Heart right ventricle (tissue), 16 donors: ENCODE measurements around the gene MEI1. TPM values are rescaled to one million over a fixed set of nuclear protein-coding genes. Genes with fewer than 3 reads are reported as not detected.
A peak's percentile ranks its signal among the peaks of the same experiment; 100 is the strongest.

Experiments used
- ATAC-seq, 8 donors: fragments of 200-7000 bp; cut with Tn5 transposase; one replicate each; pipeline ENCODE4 v1.9.1; 2020; ENCODE audit warnings: mild to moderate bottlenecking in 8 of 8, moderate library complexity in 8 of 8, moderate number of reproducible peaks in 1 of 8
- DNase-seq, 2 donors: peaks; one replicate each; pipeline ENCODE4 v3.0.0-alpha.2; 2020
- H3K27ac ChIP-seq, 10 donors: fragments of 200-600 bp; sonication (generic) in 2 of 10; one replicate each; pipeline versions ENCODE4 v1.5.0 to v1.8.0; 2020 to 2022; ENCODE audit warnings: mild to moderate bottlenecking in 3 of 10
- H3K27me3 ChIP-seq, 7 donors: fragments of 200-600 bp; one replicate each; pipeline ENCODE4 v1.8.0; 2021 to 2022; ENCODE audit warnings: mild to moderate bottlenecking in 2 of 7
- H3K36me3 ChIP-seq, 9 donors: fragments of 200-600 bp; sonication (generic) in 1 of 9; one replicate each; pipeline versions ENCODE4 v1.5.0 to v1.8.0; 2020 to 2022; ENCODE audit warnings: mild to moderate bottlenecking in 2 of 9
- H3K4me1 ChIP-seq, 9 donors: fragments of 200-600 bp; sonication (generic) in 1 of 9; one replicate each; pipeline versions ENCODE4 v1.5.0 to v1.8.0; 2020 to 2022; ENCODE audit warnings: mild to moderate bottlenecking in 4 of 9
- H3K4me3 ChIP-seq, 10 donors: fragments of 200-600 bp; sonication (generic) in 2 of 10; one replicate each; pipeline versions ENCODE4 v1.5.0 to v1.8.0; 2020 to 2022; ENCODE audit warnings: mild to moderate bottlenecking in 7 of 10, moderate library complexity in 2 of 10
- H3K9me3 ChIP-seq, 11 donors: fragments of 200-600 bp in 10 of 11; sonication (generic) in 2 of 11; one replicate each; pipeline versions ENCODE4 v1.5.0 to v1.8.0; 2013 to 2022; ENCODE audit warnings: mild to moderate bottlenecking in 2 of 11, control low read depth in 1 of 11, moderate library complexity in 1 of 11
- CTCF ChIP-seq, 9 donors: fragments of 200-600 bp; sonication (generic) in 2 of 9; IDR thresholded peaks; one replicate each; pipeline versions ENCODE4 v1.5.0 to v1.8.0; 2021 to 2022; ENCODE audit warnings: antibody characterized with exemption in 9 of 9, mild to moderate bottlenecking in 5 of 9, moderate library complexity in 1 of 9
- WGBS, 2 donors: extraction: QIAGEN DNeasy Blood & Tissue Kit; methylation state at CpG; one replicate each; pipeline ENCODE4 v1.1.7; 2013; ENCODE audit warnings: inconsistent platforms in 1 of 2; 5-methylcytosine and 5-hydroxymethylcytosine counted together
- intact Hi-C, 10 donors: fragments of 100-400 bp; cut with DNase I; formaldehyde crosslinking; loops; one replicate each; pipeline versions ENCODE4 v1.11.1 to v1.14.2; 2022
- polyA plus RNA-seq, 2 donors: library from polyadenylated mRNA; stranded (reverse); fragments of 200-250 nt; gene quantifications; one replicate each; pipeline ENCODE4 v1.2.3, GENCODE V29; 2013
- total RNA-seq, 10 donors: library from RNA; stranded (reverse); fragmentation: NEBNext Ultra II Directional in 3 of 10; extraction: Animal tissue kit (Norgen Biotek cat#: 25700) in 3 of 10; gene quantifications; one replicate each; pipeline versions ENCODE4 v1.2.1 to v1.2.4, GENCODE V29; 2021 to 2023
- donor health status: Arrhythmogenic right ventricular cardiomyopathy.
- donor health status: ischemic (EF 13 %, LVEDD 7.1; RV severe dilation, severe dysfunction).
- donor health status: healthy with polysubstance abuse.
- donor health status: DM: no; HTN: yes; CAD: no.
- donor health status: DM: no; HTN: no; CAD: no.
- donor health status: ischemic (EF 25% LVEDD 6.9; RV normal size, moderate dysfunction).
- donor health status: ischemic (EF 25% LVEDD 5.7; RV mildly dilated, moderate dysfunction).
- donor health status: healthy.
- donor health status: DM: yes; HTN: yes; CAD: no.
- donor health status: Ischemic cardiomyopathy.
- donor health status: ischemic (EF 35%, LVEDD 5.7; RV mildly dilated, moderate dysfunction).
- donor health status: nonischemic (EF 11% LVEDD 7.7; RV severe dilation, severe dysfunction).
- donor health status: DM: yes; HTN: yes; CAD: no.
- donor health status: PGD.
- donor health status: ischemic (EF 29% LVEDD 5.4; RV normal size, mild dysfunction).
- donor health status: nonischemic (EF 23%, LVEDD 6.1; RV moderate dilation, normal function).

MEI1 gene
- total and polyA plus RNA-seq, 12 donors, result 0.37 to 1.9 (median 0.71) TPM; not detected in 3

GRCh38 chr22:41782751-41783150 lies 83.4 kb downstream of the MEI1 start:
- TF ChIP-seq CTCF (IDR thresholded peaks at IDR 0.05), result no peak
- Histone ChIP-seq H3K27me3 (no peaks in the 10 kb centered on the region), H3K4me3 (peak overlapping the region in 1 of 10 donors; percentile 46), H3K4me1 (peaks cover 0 to 27% (median 0%) of the 10 kb centered on the region in 9 donors), H3K27ac (peak overlapping the region in 1 of 10 donors; percentile 90), H3K9me3 (no peaks in the 10 kb centered on the region), H3K36me3 (no peaks in the 10 kb centered on the region)
- ATAC-seq, result no peak
- 89% methylated on average over 2 of the region's 2 CpGs for WGBS, 2 donors
- no peak for DNase-seq
- intact Hi-C loops, result no loop called here

GRCh38 chr22:41787331-41787730 lies 88.0 kb downstream of the MEI1 start:
- TF ChIP-seq CTCF (IDR thresholded peaks at IDR 0.05), result no peak
- ATAC-seq (no peak), DNase-seq (no peak)
- no peaks in the 10 kb centered on the region for H3K9me3 ChIP-seq
- H3K4me1 ChIP-seq, result peaks cover 0 to 7% (median 0%) of the 10 kb centered on the region in 9 donors
- peaks cover 0 to 3% (median 0%) of the 10 kb centered on the region in 9 donors for H3K36me3 ChIP-seq
- H3K27ac ChIP-seq, result no peak overlapping the region
- H3K27me3 ChIP-seq, result no peaks in the 10 kb centered on the region
- WGBS, 2 donors, result 91 to 95% methylated on average over 2 of the region's 2 CpGs
- H3K4me3 ChIP-seq, result no peak overlapping the region
- intact Hi-C loops, result no loop called here

- H3K4me1 ChIP-seq, result peaks cover 0 to 1% (median 0%) of the 10 kb centered on the region in 9 donors
- no peaks in the 10 kb centered on the region for H3K9me3 ChIP-seq
- no peak overlapping the region for H3K27ac ChIP-seq
- DNase-seq (no peak), ATAC-seq (no peak)
- no peak for TF ChIP-seq CTCF (IDR thresholded peaks at IDR 0.05)
- no peaks in the 10 kb centered on the region for H3K27me3 ChIP-seq
- peaks cover 0 to 10% (median 0%) of the 10 kb centered on the region in 9 donors for H3K36me3 ChIP-seq
- H3K4me3 ChIP-seq, result no peak overlapping the region
- intact Hi-C loops, result loop anchor here in 1 of 10 donors (10.0 kb wide), 1 partner anchor 99 kb away; the partner anchor contains the start of gene MEI1
- WGBS, 2 donors, result 93 to 94% methylated on average over 3 of the region's 3 CpGs
These were observed 94.6 kb downstream of the MEI1 start for GRCh38 chr22:41793871-41794270.

- TF ChIP-seq CTCF (IDR thresholded peaks at IDR 0.05), result no peak
- Histone ChIP-seq H3K27ac (peak overlapping the region in 1 of 10 donors; percentile 93), H3K9me3 (no peaks in the 10 kb centered on the region)
These were observed 99.4 kb downstream of the MEI1 start for GRCh38 chr22:41798736-41799135.

More at GRCh38 chr22:41798736-41799135, 99.4 kb downstream of the MEI1 start:
- ATAC-seq (no peak), DNase-seq (no peak)
- no peak overlapping the region for H3K4me3 ChIP-seq
- intact Hi-C loops, result loop anchor here in 2 of 10 donors (5.0 to 10.0 kb wide), 2 partner anchors 51 to 104 kb away; partner anchors contain the start of gene MEI1 (in 1 of the 2)
- 96 to 100% methylated on average over 2 of the region's 2 CpGs for WGBS, 2 donors
- H3K4me1 ChIP-seq, result peaks cover 6 to 31% (median 22%) of the 10 kb centered on the region in 9 donors
- H3K27me3 ChIP-seq, result no peaks in the 10 kb centered on the region
- peaks cover 0 to 6% (median 0%) of the 10 kb centered on the region in 9 donors for H3K36me3 ChIP-seq
